Epithelial cell of proximal tubule (primary cell): Measurements from ENCODE around the gene GLT1D1. TPM values are rescaled to one million over a fixed set of nuclear protein-coding genes. Genes with fewer than 3 reads are reported as not detected.

ENCODE experiments used
- DNase-seq: peaks from one replicate; pipeline ENCODE4 v3.0.0-alpha.2; 2011; ENCODE audit warnings: low read depth
- H3K4me3 ChIP-seq: 2 replicates; pipeline ENCODE4 v1.5.1; 2011; ENCODE audit warnings: low read depth, mild to moderate bottlenecking, low read length
- total RNA-seq: library from RNA; depleted of rRNA; stranded (reverse); fragments of >200 nt; gene quantifications from 2 replicates; pipeline ENCODE4 v1.2.3, GENCODE V29; 2015
- TF ChIP-seq, protein P1 (sequence below): conservative IDR thresholded peaks from 2 replicates; pipeline ENCODE4 v1.5.1; 2012; ENCODE audit warnings: low read depth, mild to moderate bottlenecking, low read length

Gene GLT1D1
- total RNA-seq, 1 donor from 2014 or later: 0.46 TPM

DNA sequence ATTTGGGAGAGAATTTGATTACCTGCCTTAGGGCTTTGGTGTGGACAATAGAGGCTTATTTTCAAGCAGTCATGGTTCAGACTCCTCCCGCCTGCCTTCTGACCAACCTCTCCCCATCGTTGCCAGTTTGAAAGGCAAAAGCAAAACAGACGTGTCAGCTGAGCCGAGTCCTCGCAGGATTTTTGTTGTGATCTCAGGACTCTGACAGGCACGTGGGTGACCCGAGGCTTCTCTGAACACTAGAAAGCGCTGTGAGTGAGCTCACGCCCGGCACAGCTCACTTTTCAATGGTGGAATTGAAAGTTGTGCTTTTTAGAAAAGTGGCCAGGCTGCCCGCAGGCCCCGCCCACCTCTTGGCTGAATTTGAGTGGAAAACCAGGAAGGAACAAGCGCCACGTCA, 130.1 kb downstream of the GLT1D1 start:
- TF ChIP-seq, protein P1, sequence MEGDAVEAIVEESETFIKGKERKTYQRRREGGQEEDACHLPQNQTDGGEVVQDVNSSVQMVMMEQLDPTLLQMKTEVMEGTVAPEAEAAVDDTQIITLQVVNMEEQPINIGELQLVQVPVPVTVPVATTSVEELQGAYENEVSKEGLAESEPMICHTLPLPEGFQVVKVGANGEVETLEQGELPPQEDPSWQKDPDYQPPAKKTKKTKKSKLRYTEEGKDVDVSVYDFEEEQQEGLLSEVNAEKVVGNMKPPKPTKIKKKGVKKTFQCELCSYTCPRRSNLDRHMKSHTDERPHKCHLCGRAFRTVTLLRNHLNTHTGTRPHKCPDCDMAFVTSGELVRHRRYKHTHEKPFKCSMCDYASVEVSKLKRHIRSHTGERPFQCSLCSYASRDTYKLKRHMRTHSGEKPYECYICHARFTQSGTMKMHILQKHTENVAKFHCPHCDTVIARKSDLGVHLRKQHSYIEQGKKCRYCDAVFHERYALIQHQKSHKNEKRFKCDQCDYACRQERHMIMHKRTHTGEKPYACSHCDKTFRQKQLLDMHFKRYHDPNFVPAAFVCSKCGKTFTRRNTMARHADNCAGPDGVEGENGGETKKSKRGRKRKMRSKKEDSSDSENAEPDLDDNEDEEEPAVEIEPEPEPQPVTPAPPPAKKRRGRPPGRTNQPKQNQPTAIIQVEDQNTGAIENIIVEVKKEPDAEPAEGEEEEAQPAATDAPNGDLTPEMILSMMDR: no peak
- no peak overlapping the region for H3K4me3 ChIP-seq
- DNase-seq: no peak

DNA sequence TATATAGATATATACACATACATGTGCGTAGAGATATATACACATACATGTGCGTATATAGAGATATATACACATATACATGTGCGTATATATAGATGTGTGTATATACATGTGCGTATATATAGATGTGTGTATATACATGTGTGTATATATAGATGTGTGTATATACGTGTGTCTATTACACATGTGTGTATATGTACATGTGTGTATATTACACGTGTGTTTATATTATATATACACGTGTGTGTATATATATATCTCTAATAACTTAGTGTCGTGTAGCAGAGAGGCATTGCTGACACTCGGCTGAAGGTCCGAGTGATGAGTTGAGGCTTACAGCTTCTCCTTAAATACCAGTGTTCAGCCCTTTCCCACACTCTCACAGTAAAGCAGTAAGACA, 133.7 kb downstream of the GLT1D1 start:
- TF ChIP-seq, protein P1: no peak
- DNase-seq: no peak
- no peak overlapping the region for H3K4me3 ChIP-seq

DNA sequence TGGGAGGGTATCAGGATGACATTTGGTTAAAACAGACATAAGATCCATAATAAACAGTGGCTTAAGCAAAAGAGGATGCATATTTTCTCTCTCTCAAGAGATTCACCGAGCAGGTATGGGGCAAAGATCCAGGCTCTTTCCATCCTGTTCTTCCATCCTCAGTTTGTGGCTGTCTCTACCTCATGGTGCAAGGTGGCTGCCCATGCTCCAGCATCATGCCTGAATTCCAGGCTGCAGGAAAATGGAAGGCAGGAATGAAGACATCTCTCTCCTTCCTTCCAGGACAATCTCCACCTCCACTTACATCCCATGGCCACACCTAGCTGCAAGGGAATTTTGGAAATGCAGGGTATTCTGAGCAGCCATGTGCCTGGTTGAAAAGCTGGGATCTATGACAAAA, 136.0 kb downstream of the GLT1D1 start:
- TF ChIP-seq, protein P1: no peak
- no peak overlapping the region for H3K4me3 ChIP-seq
- no peak for DNase-seq

DNA sequence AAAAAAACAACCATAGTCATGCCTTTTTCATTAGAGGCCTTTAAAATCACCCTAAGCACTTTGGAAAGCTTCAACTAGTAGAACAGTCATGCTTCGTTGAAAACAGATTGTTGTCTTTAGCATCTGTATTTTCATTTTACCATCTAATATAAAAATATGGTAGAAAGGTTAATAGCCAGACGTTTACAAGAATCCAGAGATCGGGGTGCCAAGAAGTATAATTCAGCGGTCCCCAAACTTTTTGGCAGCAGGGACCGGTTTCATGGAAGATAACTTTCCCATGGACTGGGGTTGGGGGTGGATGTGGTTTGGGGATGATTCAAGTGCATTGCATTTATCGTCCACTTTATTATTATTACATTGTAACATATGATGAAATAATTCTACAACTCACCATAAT, 138.4 kb downstream of the GLT1D1 start:
- TF ChIP-seq, protein P1: no peak
- no peak for DNase-seq
- no peak overlapping the region for H3K4me3 ChIP-seq

DNA sequence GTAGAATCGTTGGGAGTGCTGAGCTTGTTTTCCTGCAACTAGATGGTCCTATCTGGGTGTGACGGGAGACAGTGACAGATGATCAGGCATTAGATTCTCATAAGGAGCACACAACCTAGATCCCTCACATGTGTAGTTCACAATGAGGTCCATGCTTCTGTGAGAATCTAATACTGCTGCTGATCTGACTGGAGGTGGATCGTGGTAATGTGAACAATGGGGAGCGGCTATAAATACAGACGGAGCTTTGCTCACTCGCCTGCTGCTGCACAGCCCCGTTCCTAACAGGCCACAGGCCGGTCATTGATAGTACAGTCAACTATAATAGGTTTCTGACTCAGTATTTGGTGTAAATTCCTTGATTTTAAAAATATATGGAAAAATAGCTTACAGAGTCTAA, 138.8 kb downstream of the GLT1D1 start:
- TF ChIP-seq, protein P1: no peak
- DNase-seq: no peak

DNA sequence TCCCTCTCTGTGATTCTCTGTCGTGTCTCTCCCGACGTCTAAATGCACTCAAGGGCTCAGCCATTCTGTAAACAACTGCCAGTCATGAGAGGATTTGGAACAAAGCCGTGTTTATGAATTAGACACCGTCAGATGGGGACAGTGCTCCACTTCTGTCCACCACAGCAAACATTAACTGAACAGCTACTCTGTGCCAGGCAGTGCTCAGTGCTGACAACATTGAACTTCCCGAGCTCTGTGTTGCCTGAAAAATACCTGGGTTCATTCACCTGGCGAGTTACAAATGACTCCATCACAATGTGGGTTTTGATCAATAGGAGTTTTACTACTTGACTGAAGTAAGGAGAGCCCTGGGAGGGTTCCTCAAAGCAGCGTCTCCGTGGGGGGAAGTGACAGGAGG, 139.3 kb downstream of the GLT1D1 start:
- TF ChIP-seq, protein P1: no peak
- no peak overlapping the region for H3K4me3 ChIP-seq
- no peak for DNase-seq

More for the DNA sequence above, 138.8 kb downstream of the GLT1D1 start:
- H3K4me3 ChIP-seq: no peak overlapping the region

DNA sequence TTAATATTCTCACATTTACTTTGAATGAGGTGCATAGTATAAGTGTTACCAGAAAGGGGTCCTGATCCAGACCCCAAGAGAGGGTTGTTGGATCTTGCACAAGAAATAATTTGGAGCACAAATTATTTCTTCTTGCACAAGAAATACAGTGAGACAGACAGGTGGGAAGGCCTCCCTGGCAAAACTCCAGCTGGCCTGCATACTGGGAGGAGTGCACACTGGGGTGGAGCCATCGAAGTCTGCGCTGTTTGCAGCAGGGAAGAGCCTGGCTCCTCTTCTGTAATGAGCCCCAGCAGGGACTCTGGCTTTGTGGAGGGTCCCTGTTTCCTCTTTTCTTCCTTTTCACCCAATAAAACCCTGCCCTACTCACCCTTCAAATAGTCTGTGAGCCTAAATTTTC, 141.6 kb downstream of the GLT1D1 start:
- TF ChIP-seq, protein P1: no peak
- no peak for DNase-seq
- no peak overlapping the region for H3K4me3 ChIP-seq
